Ecto neural progenitor cell (in vitro differentiated cells): ENCODE data around the gene BICRA.
"Not testable (repeated sequence)": the region's sequence is repeated elsewhere in the genome, so short reads cannot be mapped to it uniquely, and the experiment has no call there.

Experiments used
- DNase-seq: peaks from one replicate; pipeline ENCODE4 v3.0.0-alpha.2; 2018; ENCODE audit warnings: low spot score

The BICRA gene

GRCh38 chr19:47631681-47632446 lies 22.9 kb downstream of the BICRA start:
- DNase-seq, result no peak

GRCh38 chr19:47633517-47633916 lies 24.6 kb downstream of the BICRA start:
- DNase-seq, result no peak

- no peak for DNase-seq
These were observed 25.1 kb downstream of the BICRA start for GRCh38 chr19:47633996-47634395.

- not testable (repeated sequence) for DNase-seq
These were observed 26.3 kb downstream of the BICRA start for GRCh38 chr19:47635152-47635754.

GRCh38 chr19:47637550-47637949 lies 28.6 kb downstream of the BICRA start:
- DNase-seq, result no peak

- no peak for DNase-seq
These were observed 33.1 kb downstream of the BICRA start for GRCh38 chr19:47641891-47642485.

- DNase-seq, result no peak
These were observed 34.3 kb downstream of the BICRA start for GRCh38 chr19:47643281-47643680.

GRCh38 chr19:47644199-47644598 lies 35.3 kb downstream of the BICRA start:
- no peak for DNase-seq

GRCh38 chr19:47644743-47645482 lies 36.0 kb downstream of the BICRA start:
- no peak for DNase-seq

GRCh38 chr19:47646924-47647323 lies 38.0 kb downstream of the BICRA start:
- no peak for DNase-seq

GRCh38 chr19:47649588-47649987 lies 40.7 kb downstream of the BICRA start:
- no peak for DNase-seq

- no peak for DNase-seq
These were observed 41.8 kb downstream of the BICRA start for GRCh38 chr19:47650700-47651099.

- no peak for DNase-seq
These were observed 42.2 kb downstream of the BICRA start for GRCh38 chr19:47651132-47651531.

- no peak for DNase-seq
These were observed 42.8 kb downstream of the BICRA start for GRCh38 chr19:47651691-47652090.

- no peak for DNase-seq
These were observed 43.4 kb downstream of the BICRA start for GRCh38 chr19:47652285-47652684.

GRCh38 chr19:47653856-47654255 lies 44.9 kb downstream of the BICRA start:
- no peak for DNase-seq

- DNase-seq, result no peak
These were observed 48.8 kb downstream of the BICRA start for GRCh38 chr19:47657719-47658118.

- no peak for DNase-seq
These were observed 49.8 kb downstream of the BICRA start for GRCh38 chr19:47658431-47659348.

GRCh38 chr19:47660435-47660832 lies 51.5 kb downstream of the BICRA start:
- DNase-seq, result no peak

GRCh38 chr19:47661161-47661560 lies 52.2 kb downstream of the BICRA start:
- DNase-seq, result no peak

GRCh38 chr19:47661611-47662010 lies 52.7 kb downstream of the BICRA start:
- no peak for DNase-seq
